ENCODE data around the gene IGF1R.
A peak's percentile ranks its signal among the peaks of the same experiment; 100 is the strongest.

IGF1R gene

GRCh38 chr15:98803228-98804056 lies 155.1 kb downstream of the IGF1R start:
- DNase-seq, result no peak

GRCh38 chr15:98804057-98804380 lies 155.7 kb downstream of the IGF1R start:
- no peak for DNase-seq

- DNase-seq, result peak; percentile 38
Observed at GRCh38 chr15:98805434-98806274, 157.3 kb downstream of the IGF1R start.

- DNase-seq, result no peak
Observed at GRCh38 chr15:98806275-98806895, 158.0 kb downstream of the IGF1R start.

GRCh38 chr15:98807262-98807661 lies 158.9 kb downstream of the IGF1R start:
- no peak for DNase-seq

- DNase-seq, result no peak
Observed at GRCh38 chr15:98809273-98809672, 160.9 kb downstream of the IGF1R start.

GRCh38 chr15:98812716-98813446 lies 164.5 kb downstream of the IGF1R start:
- peak; percentile 13 for DNase-seq

- no peak for DNase-seq
Observed at GRCh38 chr15:98813951-98814350, 165.6 kb downstream of the IGF1R start.

GRCh38 chr15:98815207-98815606 lies 166.9 kb downstream of the IGF1R start:
- DNase-seq, result no peak

- no peak for DNase-seq
Observed at GRCh38 chr15:98817745-98818144, 169.4 kb downstream of the IGF1R start.

GRCh38 chr15:98823012-98823458 lies 174.7 kb downstream of the IGF1R start:
- peak; percentile 47 for DNase-seq

GRCh38 chr15:98823616-98824015 lies 175.3 kb downstream of the IGF1R start:
- DNase-seq, result no peak

GRCh38 chr15:98824595-98824994 lies 176.3 kb downstream of the IGF1R start:
- DNase-seq, result no peak

- DNase-seq, result no peak
Observed at GRCh38 chr15:98826658-98827057, 178.3 kb downstream of the IGF1R start.

GRCh38 chr15:98827217-98827616 lies 178.9 kb downstream of the IGF1R start:
- DNase-seq, result no peak

- DNase-seq, result no peak
Observed at GRCh38 chr15:98830034-98830634, 181.8 kb downstream of the IGF1R start.

- no peak for DNase-seq
Observed at GRCh38 chr15:98834976-98835375, 186.6 kb downstream of the IGF1R start.

GRCh38 chr15:98835876-98836275 lies 187.5 kb downstream of the IGF1R start:
- DNase-seq, result no peak

- DNase-seq, result no peak
Observed at GRCh38 chr15:98838387-98839259, 190.3 kb downstream of the IGF1R start.

GRCh38 chr15:98840053-98840452 lies 191.7 kb downstream of the IGF1R start:
- no peak for DNase-seq

- no peak for DNase-seq
Observed at GRCh38 chr15:98841419-98841970, 193.2 kb downstream of the IGF1R start.

Measured in NCI-H69 (cell line).